ENCODE results near the gene TECTB.

DNA sequence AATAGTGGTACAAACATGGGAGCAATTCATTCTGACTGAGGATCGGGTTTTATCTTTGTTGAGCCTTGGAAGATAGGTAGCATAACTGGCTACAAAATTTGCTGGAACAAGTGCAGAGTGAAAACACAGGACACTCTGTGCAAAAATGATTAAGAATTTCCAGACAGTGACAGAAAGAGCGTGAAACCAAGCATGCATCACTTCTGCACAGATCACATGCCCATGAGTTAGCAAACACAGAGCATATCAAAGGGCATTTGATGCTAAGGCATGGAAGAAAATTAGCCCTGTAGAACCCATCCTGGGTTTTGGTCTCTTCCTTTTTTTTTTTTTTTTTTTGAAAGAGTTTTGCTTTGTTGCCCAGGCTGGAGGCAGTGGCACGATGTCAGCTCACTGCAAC lies 28.3 kb downstream of the TECTB start:
- TF ChIP-seq, protein P1, sequence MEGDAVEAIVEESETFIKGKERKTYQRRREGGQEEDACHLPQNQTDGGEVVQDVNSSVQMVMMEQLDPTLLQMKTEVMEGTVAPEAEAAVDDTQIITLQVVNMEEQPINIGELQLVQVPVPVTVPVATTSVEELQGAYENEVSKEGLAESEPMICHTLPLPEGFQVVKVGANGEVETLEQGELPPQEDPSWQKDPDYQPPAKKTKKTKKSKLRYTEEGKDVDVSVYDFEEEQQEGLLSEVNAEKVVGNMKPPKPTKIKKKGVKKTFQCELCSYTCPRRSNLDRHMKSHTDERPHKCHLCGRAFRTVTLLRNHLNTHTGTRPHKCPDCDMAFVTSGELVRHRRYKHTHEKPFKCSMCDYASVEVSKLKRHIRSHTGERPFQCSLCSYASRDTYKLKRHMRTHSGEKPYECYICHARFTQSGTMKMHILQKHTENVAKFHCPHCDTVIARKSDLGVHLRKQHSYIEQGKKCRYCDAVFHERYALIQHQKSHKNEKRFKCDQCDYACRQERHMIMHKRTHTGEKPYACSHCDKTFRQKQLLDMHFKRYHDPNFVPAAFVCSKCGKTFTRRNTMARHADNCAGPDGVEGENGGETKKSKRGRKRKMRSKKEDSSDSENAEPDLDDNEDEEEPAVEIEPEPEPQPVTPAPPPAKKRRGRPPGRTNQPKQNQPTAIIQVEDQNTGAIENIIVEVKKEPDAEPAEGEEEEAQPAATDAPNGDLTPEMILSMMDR (IDR thresholded peaks at IDR 0.05) = no peak
- TF ChIP-seq ZFX (IDR thresholded peaks at IDR 0.05; ENCODE audit: borderline replicate concordance) = no peak

Data from 22Rv1 (cell line).